Activated CD4-positive, alpha-beta T cell treated with anti-CD3 and anti-CD28 coated beads, Interleukin-2, amount 10 ng/mL, durations not matched to agents 7 days and 5 days (primary cell): ENCODE results near the gene HS6ST3. TPM values are rescaled to one million over a fixed set of nuclear protein-coding genes. Genes with fewer than 3 reads are reported as not detected.
"Not testable (repeated sequence)": the region's sequence is repeated elsewhere in the genome, so short reads cannot be mapped to it uniquely, and the experiment has no call there.

ENCODE experiments used
- CTCF ChIA-PET: fragments of 350-600 bp; sonication (Branson Sonifier 250); formaldehyde crosslinking; loops from one replicate; lab custom pipeline; 2021; ENCODE audit warnings: antibody characterized with exemption; lab: Charles Lee
- POLR2A ChIA-PET: fragments of 350-600 bp; sonication (Branson Sonifier 250); formaldehyde crosslinking; loops from one replicate; lab custom pipeline; 2021; ENCODE audit warnings: antibody characterized with exemption; lab: Charles Lee
- DNase-seq: peaks from one replicate; pipeline ENCODE4 v3.0.0-alpha.2; 2020
- H3K27ac Mint-ChIP-seq: one replicate; pipeline ENCODE4 v1.8.0; 2021; ENCODE audit warnings: mild to moderate bottlenecking, moderate library complexity, mixed read lengths
- H3K27me3 Mint-ChIP-seq: one replicate; pipeline ENCODE4 v1.8.0; 2021; ENCODE audit warnings: mixed read lengths
- H3K36me3 Mint-ChIP-seq: one replicate; pipeline ENCODE4 v1.8.0; 2021; ENCODE audit warnings: low read depth, mixed read lengths
- H3K4me1 Mint-ChIP-seq: one replicate; pipeline ENCODE4 v1.8.0; 2021; ENCODE audit warnings: mixed read lengths
- H3K4me3 Mint-ChIP-seq: one replicate; pipeline ENCODE4 v1.8.0; 2021; ENCODE audit warnings: mild to moderate bottlenecking, moderate library complexity, mixed read lengths
- H3K9me3 Mint-ChIP-seq: one replicate; pipeline ENCODE4 v1.8.0; 2021; ENCODE audit warnings: mixed read lengths
- total RNA-seq, 2 experiments: library from RNA; stranded (reverse); gene quantifications; one replicate each; pipeline ENCODE4 v1.2.3, GENCODE V29; 2021

HS6ST3 gene
- total RNA-seq, 2 experiments from 2014 or later, result not detected

DNA sequence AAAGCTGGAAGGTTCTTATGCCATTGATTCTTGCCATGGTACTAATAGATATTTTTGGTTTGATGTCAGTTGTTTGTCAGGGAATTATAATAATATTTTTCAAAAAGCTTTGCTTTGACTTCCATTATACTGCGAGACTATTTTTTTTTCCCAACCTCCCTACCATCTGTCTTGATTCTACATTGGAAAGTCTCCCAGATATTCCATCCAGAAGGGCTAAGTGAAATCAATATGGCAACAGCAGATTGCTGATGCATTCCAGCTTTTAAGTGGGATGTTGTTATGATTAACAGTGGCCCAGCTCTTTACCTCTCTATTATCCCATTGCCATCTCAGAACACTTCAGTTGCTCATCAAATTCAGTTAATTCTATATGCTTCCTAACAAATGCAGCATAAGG is 657.0 kb downstream of the HS6ST3 start:
- Mint-ChIP-seq H3K4me3 (no peak overlapping the region), H3K4me1 (no peaks in the 10 kb centered on the region), H3K27me3 (no peaks in the 10 kb centered on the region), H3K27ac (no peak overlapping the region), H3K9me3 (no peaks in the 10 kb centered on the region), H3K36me3 (no peaks in the 10 kb centered on the region)
- DNase-seq, result no peak
- ChIA-PET CTCF (interaction anchor here (1.9 kb wide), 1 partner anchor 11 kb away, joined by 4 read pairs; no protein-coding TSS in a partner anchor), POLR2A (no interaction called here)

DNA sequence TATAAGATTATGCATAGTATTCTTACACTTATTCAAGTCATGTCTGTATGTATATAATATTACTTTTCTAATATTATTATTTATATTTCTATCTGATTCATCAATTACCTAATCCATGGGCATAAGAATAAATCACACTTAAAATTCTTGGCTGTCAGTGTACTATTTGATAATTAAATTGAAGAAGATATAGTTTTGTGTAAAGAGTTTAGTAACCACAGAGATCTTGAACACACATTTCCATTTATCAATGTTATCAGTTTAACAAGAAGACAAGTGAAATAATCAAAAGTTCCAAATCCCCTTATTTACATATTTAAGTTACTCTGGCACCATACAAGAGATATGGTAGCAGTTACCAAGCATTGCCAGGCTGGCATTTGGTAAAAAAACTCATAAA is 659.9 kb downstream of the HS6ST3 start:
- H3K27ac Mint-ChIP-seq, result no peak overlapping the region
- ChIA-PET CTCF (no interaction called here), POLR2A (no interaction called here)
- no peaks in the 10 kb centered on the region for H3K9me3 Mint-ChIP-seq
- no peaks in the 10 kb centered on the region for H3K36me3 Mint-ChIP-seq
- no peaks in the 10 kb centered on the region for H3K27me3 Mint-ChIP-seq
- H3K4me3 Mint-ChIP-seq, result no peak overlapping the region
- DNase-seq, result no peak
- no peaks in the 10 kb centered on the region for H3K4me1 Mint-ChIP-seq

DNA sequence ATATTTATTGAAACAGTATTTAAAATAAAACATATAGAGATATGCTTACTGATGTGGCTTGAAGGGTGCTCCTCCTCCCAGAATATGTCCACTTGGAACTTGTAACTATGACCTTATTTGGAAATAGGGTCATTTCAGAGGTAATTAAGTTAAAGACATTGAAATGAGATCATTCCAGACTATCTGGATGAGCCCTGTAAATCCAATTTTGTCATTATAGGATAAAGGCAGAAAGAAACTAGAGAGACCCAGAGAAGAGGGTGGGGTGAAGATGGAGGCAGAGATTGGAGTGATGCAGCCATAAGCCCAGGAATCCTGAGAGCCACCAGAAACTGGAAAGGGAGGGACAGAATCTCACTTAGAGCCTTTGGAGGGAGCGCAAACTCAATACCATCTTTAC is 661.2 kb downstream of the HS6ST3 start:
- H3K27me3 Mint-ChIP-seq, result no peaks in the 10 kb centered on the region
- POLR2A ChIA-PET, result no interaction called here
- no peak overlapping the region for H3K4me3 Mint-ChIP-seq

DNA sequence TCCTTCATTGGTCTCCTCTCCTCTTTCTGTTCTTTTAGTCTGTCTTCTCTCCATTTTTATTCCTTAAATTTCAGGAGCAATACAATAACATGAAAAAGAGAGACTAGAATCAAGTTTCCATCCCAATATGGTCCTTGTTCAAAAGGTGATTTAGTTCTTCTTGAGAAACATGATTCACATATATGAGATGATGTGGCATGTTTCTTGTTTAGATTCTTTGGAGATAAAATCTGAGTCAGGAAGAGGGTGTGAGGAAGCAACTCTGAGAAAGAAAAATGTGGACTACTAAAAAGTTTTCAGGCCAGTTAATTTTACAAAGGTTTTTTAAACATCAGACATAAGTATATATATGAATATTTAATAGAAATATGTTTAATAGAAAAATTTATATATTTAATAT is 673.0 kb downstream of the HS6ST3 start:
- POLR2A ChIA-PET, result no interaction called here
- CTCF ChIA-PET, result no interaction called here

More for the DNA sequence above, 661.2 kb downstream of the HS6ST3 start:
- DNase-seq, result no peak
- Mint-ChIP-seq H3K36me3 (no peaks in the 10 kb centered on the region), H3K9me3 (no peaks in the 10 kb centered on the region), H3K4me1 (no peaks in the 10 kb centered on the region), H3K27ac (no peak overlapping the region)
- CTCF ChIA-PET, result no interaction called here

DNA sequence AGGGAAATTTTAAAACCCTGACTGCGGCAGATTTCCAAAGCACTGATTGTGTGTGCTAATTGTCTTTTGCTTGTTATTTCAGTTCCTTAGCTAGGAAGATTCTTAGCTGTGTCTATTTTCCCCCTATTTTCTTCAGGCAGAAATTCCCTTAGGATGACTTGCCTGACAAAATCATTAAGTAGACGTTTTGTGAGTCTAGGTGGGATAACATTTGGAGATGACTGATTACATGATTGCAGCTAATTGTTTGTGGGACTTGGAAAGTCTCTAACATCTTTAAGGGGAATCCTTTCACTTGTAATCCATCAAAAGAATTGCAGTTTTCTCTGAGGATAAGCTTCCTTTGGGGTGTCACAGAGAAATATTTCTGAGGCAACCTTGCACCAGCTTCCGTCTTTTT is 676.4 kb downstream of the HS6ST3 start:
- no peaks in the 10 kb centered on the region for H3K4me1 Mint-ChIP-seq
- POLR2A ChIA-PET, result no interaction called here
- H3K27me3 Mint-ChIP-seq, result no peaks in the 10 kb centered on the region
- CTCF ChIA-PET, result no interaction called here
- H3K4me3 Mint-ChIP-seq, result no peak overlapping the region
- H3K27ac Mint-ChIP-seq, result no peak overlapping the region
- H3K36me3 Mint-ChIP-seq, result no peaks in the 10 kb centered on the region
- peaks cover 3% of the 10 kb centered on the region for H3K9me3 Mint-ChIP-seq
- DNase-seq, result no peak

More for the DNA sequence above, 673.0 kb downstream of the HS6ST3 start:
- H3K9me3 Mint-ChIP-seq, result peaks cover 3% of the 10 kb centered on the region
- H3K4me1 Mint-ChIP-seq, result no peaks in the 10 kb centered on the region
- no peaks in the 10 kb centered on the region for H3K36me3 Mint-ChIP-seq
- H3K4me3 Mint-ChIP-seq, result no peak overlapping the region
- H3K27ac Mint-ChIP-seq, result no peak overlapping the region
- DNase-seq, result no peak
- no peaks in the 10 kb centered on the region for H3K27me3 Mint-ChIP-seq

DNA sequence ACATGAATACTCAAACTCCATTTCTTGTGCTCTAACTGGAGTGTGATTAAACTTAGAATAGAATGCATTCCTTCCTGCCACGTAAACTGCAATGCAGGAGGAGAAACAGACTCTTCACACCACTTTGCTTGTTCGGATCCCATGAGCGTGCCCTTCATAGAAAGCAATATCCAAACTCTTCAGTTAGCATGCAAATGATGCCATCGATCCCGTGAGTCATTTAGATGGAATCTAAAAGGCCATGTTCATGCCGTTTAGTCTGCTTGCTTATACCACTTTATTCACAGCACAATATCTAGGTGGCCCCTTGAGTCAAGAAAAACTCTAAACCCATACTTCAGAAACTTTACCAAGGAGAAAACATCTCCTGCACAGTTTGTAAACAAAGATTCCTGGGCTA is 678.6 kb downstream of the HS6ST3 start:
- DNase-seq, result no peak
- ChIA-PET CTCF (no interaction called here), POLR2A (no interaction called here)
- H3K36me3 Mint-ChIP-seq, result no peaks in the 10 kb centered on the region
- no peak overlapping the region for H3K27ac Mint-ChIP-seq
- no peak overlapping the region for H3K4me3 Mint-ChIP-seq
- no peaks in the 10 kb centered on the region for H3K4me1 Mint-ChIP-seq
- H3K27me3 Mint-ChIP-seq, result no peaks in the 10 kb centered on the region
- peaks cover 3% of the 10 kb centered on the region for H3K9me3 Mint-ChIP-seq

DNA sequence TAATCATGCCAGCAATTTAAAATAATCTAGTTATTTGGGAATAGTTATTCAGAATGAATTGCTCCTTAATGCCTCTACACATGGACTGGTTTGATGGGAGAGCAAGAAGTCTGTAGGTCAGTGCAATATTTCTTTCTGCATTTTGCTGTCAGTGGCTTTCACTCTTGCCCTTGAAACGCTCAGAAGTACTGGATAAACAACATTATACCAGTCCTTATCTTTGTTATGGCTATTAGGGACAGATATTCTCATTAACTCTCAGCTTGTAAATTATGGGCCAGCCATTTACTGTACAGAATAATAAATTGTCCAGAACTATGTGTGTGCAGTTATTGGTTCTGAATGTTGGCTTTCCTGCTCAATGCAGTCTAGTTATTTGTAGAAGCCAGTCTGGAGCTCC is 680.0 kb downstream of the HS6ST3 start:
- ChIA-PET POLR2A (no interaction called here), CTCF (no interaction called here)
- no peak for DNase-seq
- Mint-ChIP-seq H3K27me3 (no peaks in the 10 kb centered on the region), H3K4me3 (no peak overlapping the region), H3K4me1 (no peaks in the 10 kb centered on the region), H3K27ac (no peak overlapping the region), H3K36me3 (no peaks in the 10 kb centered on the region), H3K9me3 (peaks cover 5% of the 10 kb centered on the region)

DNA sequence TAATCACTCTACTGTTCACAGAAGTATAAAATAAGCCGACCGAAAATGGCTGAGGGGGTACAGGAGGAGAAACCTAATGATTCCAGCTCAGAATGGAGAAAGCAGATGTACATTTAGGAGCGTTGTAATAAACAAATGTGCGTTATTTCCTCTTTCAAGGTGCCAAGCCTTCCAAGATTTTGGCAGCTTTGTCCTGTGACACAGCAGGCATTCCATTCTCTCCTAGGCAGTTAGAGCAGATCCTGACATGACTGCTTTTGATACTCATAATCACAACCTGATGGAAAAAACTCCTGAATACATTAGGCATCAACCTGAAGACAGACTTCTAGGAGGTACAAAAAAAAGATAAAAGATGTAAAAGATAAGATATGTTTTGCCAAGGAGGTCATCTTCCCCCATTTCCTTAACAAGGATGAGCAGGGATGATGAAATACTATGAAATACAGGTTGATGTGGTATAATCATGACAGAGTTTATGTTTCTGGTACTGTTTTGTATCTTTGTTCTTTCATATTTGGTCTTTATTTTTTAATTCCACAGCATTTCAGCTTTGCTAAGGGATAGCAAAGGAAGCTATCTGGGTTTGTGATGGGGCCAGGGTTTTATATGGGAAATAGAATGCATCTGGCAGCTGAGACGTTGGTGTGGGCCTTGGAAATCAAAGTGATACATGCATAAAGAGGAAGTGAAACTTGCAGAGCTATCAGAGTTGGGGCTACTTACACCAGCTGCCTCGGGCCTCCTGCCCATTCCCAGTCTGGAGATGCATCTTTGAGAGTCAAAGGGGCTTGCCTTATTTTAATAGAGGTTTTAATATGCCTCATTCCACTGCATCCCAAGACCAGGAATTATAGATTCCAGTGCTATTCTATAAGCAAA is 681.8 kb downstream of the HS6ST3 start:
- Mint-ChIP-seq H3K27ac (no peak overlapping the region), H3K27me3 (no peaks in the 10 kb centered on the region), H3K36me3 (no peaks in the 10 kb centered on the region), H3K9me3 (peaks cover 5% of the 10 kb centered on the region), H3K4me1 (no peaks in the 10 kb centered on the region), H3K4me3 (no peak overlapping the region)
- POLR2A ChIA-PET, result no interaction called here
- CTCF ChIA-PET, result no interaction called here
- DNase-seq, result no peak

DNA sequence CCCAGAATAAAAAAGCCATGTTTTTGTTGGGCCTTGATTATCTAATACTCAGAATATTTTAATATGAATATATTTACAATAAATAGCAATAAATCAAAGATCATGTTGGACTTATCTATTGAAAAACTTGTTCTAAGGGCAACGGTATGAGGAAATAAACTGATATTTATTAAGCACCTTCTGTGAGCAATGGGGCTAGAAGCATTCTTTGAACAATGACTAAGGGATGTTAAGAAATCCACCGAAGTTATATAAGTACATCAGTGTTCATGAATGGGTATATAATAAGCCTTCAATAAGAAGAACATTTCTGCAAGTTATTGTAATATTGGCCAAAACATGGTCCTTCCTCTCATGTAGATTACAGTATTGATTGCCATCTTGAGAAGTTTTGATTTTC is 682.5 kb downstream of the HS6ST3 start:
- CTCF ChIA-PET, result no interaction called here
- Mint-ChIP-seq H3K27ac (no peak overlapping the region), H3K27me3 (no peaks in the 10 kb centered on the region), H3K4me3 (no peak overlapping the region), H3K36me3 (no peaks in the 10 kb centered on the region), H3K4me1 (no peaks in the 10 kb centered on the region), H3K9me3 (peaks cover 4% of the 10 kb centered on the region)
- POLR2A ChIA-PET, result no interaction called here
- DNase-seq, result no peak

DNA sequence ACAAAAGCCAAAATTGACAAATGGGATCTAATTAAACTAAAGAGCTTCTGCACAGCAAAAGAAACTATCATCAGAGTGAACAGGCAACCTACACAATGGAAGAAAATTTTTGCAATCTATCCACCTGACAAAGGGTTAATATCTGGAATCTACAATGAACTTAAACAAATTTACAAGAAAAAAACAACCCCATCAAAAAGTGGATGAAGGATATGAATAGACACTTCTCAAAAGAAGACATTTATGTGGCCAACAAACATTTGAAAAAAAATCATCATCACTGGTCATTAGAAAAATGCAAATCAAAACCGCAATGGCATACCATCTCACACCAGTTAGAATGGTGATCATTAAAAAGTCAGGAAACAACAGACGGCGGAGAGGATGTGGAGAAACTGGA is 688.4 kb downstream of the HS6ST3 start:
- H3K27me3 Mint-ChIP-seq, H3K27ac Mint-ChIP-seq, H3K4me1 Mint-ChIP-seq, DNase-seq, H3K36me3 Mint-ChIP-seq, POLR2A ChIA-PET, CTCF ChIA-PET, H3K4me3 Mint-ChIP-seq, H3K9me3 Mint-ChIP-seq: not testable (repeated sequence)

DNA sequence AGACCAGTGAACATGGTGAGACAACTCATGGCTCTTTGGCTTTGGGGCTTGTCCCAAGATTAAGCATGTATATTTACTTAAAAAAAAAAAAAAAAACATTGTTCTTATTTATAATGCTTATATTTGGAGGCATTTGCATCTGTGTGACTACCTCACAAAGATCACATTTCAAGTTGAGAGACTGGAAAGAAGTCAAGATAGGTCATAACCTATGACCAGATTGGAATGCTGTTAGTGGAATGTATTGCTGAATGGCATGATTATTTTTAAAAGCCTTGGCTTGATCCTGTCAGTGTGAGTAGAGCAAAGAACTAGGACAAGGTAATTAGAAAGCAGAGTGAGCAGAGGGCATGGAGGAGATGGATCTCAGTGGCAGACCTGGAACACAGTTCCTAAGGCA is 689.8 kb downstream of the HS6ST3 start:
- no peak for DNase-seq
- no peaks in the 10 kb centered on the region for H3K36me3 Mint-ChIP-seq
- peaks cover 2% of the 10 kb centered on the region for H3K9me3 Mint-ChIP-seq
- no peaks in the 10 kb centered on the region for H3K4me1 Mint-ChIP-seq
- no peak overlapping the region for H3K27ac Mint-ChIP-seq
- POLR2A ChIA-PET, result no interaction called here
- no peak overlapping the region for H3K4me3 Mint-ChIP-seq
- CTCF ChIA-PET, result interaction anchor here (1.4 kb wide), 1 partner anchor 42 kb away, joined by 3 read pairs; no protein-coding TSS in a partner anchor
- H3K27me3 Mint-ChIP-seq, result no peaks in the 10 kb centered on the region

DNA sequence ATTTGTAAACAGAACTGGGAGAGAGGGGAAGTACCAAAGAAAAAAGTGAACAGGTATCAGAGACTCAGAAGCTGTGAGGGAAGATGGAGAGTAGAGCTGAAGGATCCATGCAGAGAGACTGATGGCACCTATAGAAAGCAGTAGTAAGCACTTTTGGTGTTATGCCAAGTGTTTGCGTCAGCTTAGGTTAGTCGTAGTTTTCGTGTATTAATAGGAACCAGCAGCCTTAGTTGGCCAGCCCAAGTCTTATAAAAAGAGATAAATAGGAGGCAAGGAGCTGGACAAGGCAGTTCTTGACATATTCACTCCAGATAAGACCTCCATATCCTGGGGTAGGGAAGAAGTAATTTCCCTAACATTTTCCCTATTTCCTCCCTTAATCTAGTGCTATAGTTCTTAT is 690.2 kb downstream of the HS6ST3 start:
- Mint-ChIP-seq H3K4me1 (no peaks in the 10 kb centered on the region), H3K9me3 (peaks cover 2% of the 10 kb centered on the region), H3K4me3 (no peak overlapping the region), H3K27ac (no peak overlapping the region), H3K27me3 (no peaks in the 10 kb centered on the region), H3K36me3 (no peaks in the 10 kb centered on the region)
- ChIA-PET POLR2A (no interaction called here), CTCF (interaction anchor here (1.4 kb wide), 1 partner anchor 42 kb away, joined by 3 read pairs; no protein-coding TSS in a partner anchor)
- DNase-seq, result no peak

DNA sequence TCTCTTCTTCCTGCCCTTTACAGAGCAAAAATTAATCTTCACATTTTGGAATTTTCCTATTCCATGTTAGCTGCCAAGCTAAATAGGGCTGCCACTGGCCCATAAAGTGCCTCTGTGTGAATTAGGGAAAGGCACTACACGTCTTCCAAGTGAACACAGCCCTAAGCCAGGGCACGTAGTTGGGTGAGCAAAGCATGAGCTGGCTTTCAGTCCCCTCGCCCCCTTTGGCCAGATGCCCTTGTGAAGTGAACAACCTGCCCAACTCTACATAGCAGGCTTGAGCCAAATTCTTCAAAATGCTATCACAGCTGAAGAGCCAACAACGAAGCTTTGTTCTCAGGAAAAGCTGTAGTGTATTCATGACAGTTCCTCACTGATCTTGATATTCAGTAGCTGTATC is 691.2 kb downstream of the HS6ST3 start:
- H3K4me1 Mint-ChIP-seq, result no peaks in the 10 kb centered on the region
- no peaks in the 10 kb centered on the region for H3K36me3 Mint-ChIP-seq
- no peaks in the 10 kb centered on the region for H3K27me3 Mint-ChIP-seq
- no peak for DNase-seq
- no peak overlapping the region for H3K27ac Mint-ChIP-seq
- H3K9me3 Mint-ChIP-seq, result peaks cover 2% of the 10 kb centered on the region
- no peak overlapping the region for H3K4me3 Mint-ChIP-seq
- ChIA-PET CTCF (interaction anchor here (1.4 kb wide), 1 partner anchor 43 kb away, joined by 3 read pairs; no protein-coding TSS in a partner anchor), POLR2A (no interaction called here)
